ENCODE measurements around the gene FOXN1.
A peak's percentile ranks its signal among the peaks of the same experiment; 100 is the strongest.

FOXN1 gene

GRCh38 chr17:28530250-28530649 lies 24.1 kb downstream of the FOXN1 start:
- no peak for TF ChIP-seq CTCF (conservative IDR thresholded peaks at IDR 0.05)
- H3K27ac ChIP-seq, result no peak overlapping the region

GRCh38 chr17:28530926-28531325 lies 24.8 kb downstream of the FOXN1 start:
- H3K27ac ChIP-seq, result no peak overlapping the region
- TF ChIP-seq CTCF (conservative IDR thresholded peaks at IDR 0.05), result no peak

- no peak for TF ChIP-seq CTCF (conservative IDR thresholded peaks at IDR 0.05)
- H3K27ac ChIP-seq, result no peak overlapping the region
These were observed 26.2 kb downstream of the FOXN1 start for GRCh38 chr17:28532050-28532960.

- no peak for TF ChIP-seq CTCF (conservative IDR thresholded peaks at IDR 0.05)
- H3K27ac ChIP-seq, result no peak overlapping the region
These were observed 27.1 kb downstream of the FOXN1 start for GRCh38 chr17:28533091-28533807.

- no peak overlapping the region for H3K27ac ChIP-seq
- no peak for TF ChIP-seq CTCF (conservative IDR thresholded peaks at IDR 0.05)
These were observed 28.7 kb downstream of the FOXN1 start for GRCh38 chr17:28534740-28535375.

GRCh38 chr17:28536532-28537218 lies 30.5 kb downstream of the FOXN1 start:
- peak overlapping the region; percentile 47; the same call in 1 of the 2 replicates for H3K27ac ChIP-seq
- no peak for TF ChIP-seq CTCF (conservative IDR thresholded peaks at IDR 0.05)
